CD4-positive, CD25-positive, alpha-beta regulatory T cell (primary cell): Measurements from ENCODE around the gene SRRT. TPM values are rescaled to one million over a fixed set of nuclear protein-coding genes. Genes with fewer than 3 reads are reported as not detected.

ENCODE experiments used
- ATAC-seq, 2 donors: fragments of 150-1000 bp; cut with Tn5 transposase; one replicate each; pipeline ENCODE4 v1.10.0; 2021; ENCODE audit warnings: low read depth in 2 of 2, moderate number of reproducible peaks in 2 of 2, moderate library complexity in 1 of 2
- DNase-seq, 3 donors: peaks; one replicate each; pipeline versions ENCODE4 v3.0.0 to v3.0.0-alpha.2; 2012 to 2022; ENCODE audit warnings: mixed read lengths in 1 of 3
- H3K27ac ChIP-seq: one replicate; pipeline ENCODE4 v1.7.0; 2013; ENCODE audit warnings: mild to moderate bottlenecking, low read length; ENCODE audit not compliant: insufficient read depth, poor library complexity, severe bottlenecking
- H3K27me3 ChIP-seq: one replicate; pipeline ENCODE4 v1.7.0; 2013; ENCODE audit warnings: low read length; ENCODE audit not compliant: control insufficient read depth, insufficient read depth
- H3K36me3 ChIP-seq: one replicate; pipeline ENCODE4 v1.7.0; 2013; ENCODE audit warnings: mild to moderate bottlenecking, low read length, moderate library complexity; ENCODE audit not compliant: control insufficient read depth, insufficient read depth
- H3K4me1 ChIP-seq: 2 replicates; pipeline ENCODE4 v1.7.0; 2013; ENCODE audit warnings: mild to moderate bottlenecking, low read length; ENCODE audit not compliant: insufficient read depth, control insufficient read depth, poor library complexity, severe bottlenecking
- H3K4me3 ChIP-seq: one replicate; pipeline ENCODE4 v1.7.0; 2013; ENCODE audit warnings: low read depth, mild to moderate bottlenecking, low read length, moderate library complexity
- H3K9me3 ChIP-seq, 2 experiments: 1 replicate in 1 of 2; 2 replicates in 1 of 2; pipeline ENCODE4 v1.7.0; 2013; ENCODE audit warnings: low read length in 2 of 2, mild to moderate bottlenecking in 1 of 2, moderate library complexity in 1 of 2; ENCODE audit not compliant: control insufficient read depth in 2 of 2
- H3K27ac Mint-ChIP-seq, 3 donors: one replicate each; pipeline ENCODE4 v1.8.0; 2020 to 2022; ENCODE audit warnings: mild to moderate bottlenecking in 3 of 3, mixed read lengths in 3 of 3, moderate library complexity in 2 of 3
- H3K27me3 Mint-ChIP-seq: one replicate; pipeline ENCODE4 v1.8.0; 2022; ENCODE audit warnings: mild to moderate bottlenecking, mixed read lengths
- H3K36me3 Mint-ChIP-seq: one replicate; pipeline ENCODE4 v1.8.0; 2020; ENCODE audit warnings: mixed read lengths
- H3K4me1 Mint-ChIP-seq, 4 donors: one replicate each; pipeline ENCODE4 v1.8.0; 2020 to 2022; ENCODE audit warnings: mixed read lengths in 4 of 4, mild to moderate bottlenecking in 1 of 4
- H3K4me3 Mint-ChIP-seq, 4 donors: one replicate each; pipeline ENCODE4 v1.8.0; 2020 to 2022; ENCODE audit warnings: mild to moderate bottlenecking in 4 of 4, mixed read lengths in 4 of 4, moderate library complexity in 3 of 4
- H3K9me3 Mint-ChIP-seq, 7 donors: one replicate each; pipeline ENCODE4 v1.8.0; 2020 to 2022; ENCODE audit warnings: mixed read lengths in 7 of 7, mild to moderate bottlenecking in 3 of 7, moderate library complexity in 2 of 7
- polyA plus RNA-seq, 4 donors: library from polyadenylated mRNA; unstranded; fragments of 300-500 nt; fragmentation: Illumina TruSeq; gene quantifications; one replicate each; pipeline ENCODE4 v1.2.3, GENCODE V29; 2021
- total RNA-seq: library from RNA; stranded (reverse); gene quantifications from one replicate; pipeline ENCODE4 v1.2.3, GENCODE V29; 2022

SRRT gene
- total and polyA plus RNA-seq, 5 donors from 2014 or later, result 31.9 to 234 (median 38.5) TPM

- H3K9me3 Mint-ChIP-seq, result peaks cover 0 to 2% (median 0%) of the 10 kb centered on the region in 7 donors
- no peak overlapping the region for H3K4me3 ChIP-seq
- H3K4me3 Mint-ChIP-seq, result peak overlapping the region in 2 of 4 donors; percentile 18 to 83
- no peak for ATAC-seq
- H3K27ac ChIP-seq, result no peak overlapping the region
- H3K36me3 ChIP-seq, result peaks cover 61% of the 10 kb centered on the region
- H3K36me3 Mint-ChIP-seq, result peaks cover 59% of the 10 kb centered on the region
- H3K9me3 ChIP-seq, result no peaks in the 10 kb centered on the region
- H3K4me1 Mint-ChIP-seq, result peaks cover 0 to 50% (median 29%) of the 10 kb centered on the region in 4 donors
- peaks cover 10% of the 10 kb centered on the region for H3K27me3 Mint-ChIP-seq
- H3K27me3 ChIP-seq, result no peaks in the 10 kb centered on the region
- DNase-seq, result no peak
- peak overlapping the region in 2 of 3 donors; percentile 7 to 67 for H3K27ac Mint-ChIP-seq
- peaks cover 29% of the 10 kb centered on the region for H3K4me1 ChIP-seq
These were observed 10.7 kb downstream of the SRRT start for GRCh38 chr7:100885440-100886141.

- peaks cover 0 to 52% (median 28%) of the 10 kb centered on the region in 4 donors for H3K4me1 Mint-ChIP-seq
- ATAC-seq, result no peak
- no peak for DNase-seq
- H3K4me3 Mint-ChIP-seq, result peak overlapping the region; percentile 21 to 87 (median 67)
- Histone ChIP-seq H3K36me3 (peaks cover 58% of the 10 kb centered on the region), H3K4me1 (peaks cover 36% of the 10 kb centered on the region), H3K4me3 (no peak overlapping the region), H3K9me3 (no peaks in the 10 kb centered on the region), H3K27ac (peak overlapping the region; percentile 78), H3K27me3 (no peaks in the 10 kb centered on the region)
- peak overlapping the region in 1 of 3 donors; percentile 67 for H3K27ac Mint-ChIP-seq
- H3K36me3 Mint-ChIP-seq, result peaks cover 57% of the 10 kb centered on the region
- H3K27me3 Mint-ChIP-seq, result peaks cover 14% of the 10 kb centered on the region
- H3K9me3 Mint-ChIP-seq, result peaks cover 0 to 2% (median 0%) of the 10 kb centered on the region in 7 donors
These were observed 11.4 kb downstream of the SRRT start for GRCh38 chr7:100886142-100886935.

- Histone ChIP-seq H3K9me3 (no peaks in the 10 kb centered on the region), H3K27ac (peak overlapping the region; percentile 78), H3K27me3 (no peaks in the 10 kb centered on the region), H3K4me3 (peak overlapping the region; percentile 48), H3K36me3 (peaks cover 51% of the 10 kb centered on the region), H3K4me1 (peaks cover 36% of the 10 kb centered on the region)
- Mint-ChIP-seq H3K9me3 (peaks cover 0 to 2% (median 0%) of the 10 kb centered on the region in 7 donors), H3K4me1 (peaks cover 0 to 55% (median 32%) of the 10 kb centered on the region in 4 donors), H3K27me3 (peaks cover 21% of the 10 kb centered on the region), H3K27ac (peak overlapping the region; percentile 96 to 97 (median 96)), H3K4me3 (peak overlapping the region; percentile 86 to 92 (median 88)), H3K36me3 (peaks cover 56% of the 10 kb centered on the region)
- DNase-seq (no peak), ATAC-seq (no peak)
These were observed 12.1 kb downstream of the SRRT start for GRCh38 chr7:100886936-100887515.

GRCh38 chr7:100887516-100888290, 12.8 kb downstream of the SRRT start:
- Histone ChIP-seq H3K27me3 (no peaks in the 10 kb centered on the region), H3K4me1 (peaks cover 36% of the 10 kb centered on the region), H3K27ac (peak overlapping the region; percentile 78), H3K9me3 (no peaks in the 10 kb centered on the region), H3K36me3 (peaks cover 45% of the 10 kb centered on the region), H3K4me3 (peak overlapping the region; percentile 48)
- Mint-ChIP-seq H3K9me3 (peaks cover 0 to 2% (median 0%) of the 10 kb centered on the region in 7 donors), H3K27ac (peak overlapping the region; percentile 96 to 97 (median 96)), H3K36me3 (peaks cover 51% of the 10 kb centered on the region), H3K4me3 (peak overlapping the region; percentile 86 to 92 (median 88)), H3K27me3 (peaks cover 28% of the 10 kb centered on the region), H3K4me1 (peaks cover 0 to 56% (median 32%) of the 10 kb centered on the region in 4 donors)
- DNase-seq (peak; percentile 49 to 84 (median 63)), ATAC-seq (peak; percentile 24 to 37)

GRCh38 chr7:100888291-100888987, 13.5 kb downstream of the SRRT start:
- DNase-seq (no peak), ATAC-seq (no peak)
- H3K4me1 ChIP-seq, result peaks cover 36% of the 10 kb centered on the region

GRCh38 chr7:100888988-100889750, 14.3 kb downstream of the SRRT start, which contains the start of gene UFSP1:
UFSP1 (minus strand) TSS chr7:100889715; CDS start chr7:100889271, 444 bp downstream.
- peak within 1 kb of the TSS; percentile 41 for H3K4me3 ChIP-seq
- ATAC-seq (no peak), DNase-seq (no peak)
- peaks cover under 1% of the 10 kb centered on the region for H3K27me3 ChIP-seq
- peak within 1 kb of the TSS; percentile 74 for H3K27ac ChIP-seq
- no peaks in the 10 kb centered on the region for H3K9me3 ChIP-seq
- Mint-ChIP-seq H3K27ac (peak within 1 kb of the TSS; percentile 96 to 97 (median 96)), H3K9me3 (peaks cover 0 to 2% (median 0%) of the 10 kb centered on the region in 7 donors), H3K36me3 (peaks cover 37% of the 10 kb centered on the region), H3K4me1 (peaks cover 0 to 54% (median 31%) of the 10 kb centered on the region in 4 donors), H3K4me3 (peak within 1 kb of the TSS; percentile 86 to 94 (median 90)), H3K27me3 (peaks cover 37% of the 10 kb centered on the region)
- H3K36me3 ChIP-seq, result peaks cover 31% of the 10 kb centered on the region
- H3K4me1 ChIP-seq, result peaks cover 36% of the 10 kb centered on the region

More at GRCh38 chr7:100888291-100888987, 13.5 kb downstream of the SRRT start:
- no peaks in the 10 kb centered on the region for H3K9me3 ChIP-seq
- H3K27me3 Mint-ChIP-seq, result peaks cover 32% of the 10 kb centered on the region
- no peaks in the 10 kb centered on the region for H3K27me3 ChIP-seq
- peak overlapping the region; percentile 31 for H3K4me3 ChIP-seq
- peaks cover 0 to 2% (median 0%) of the 10 kb centered on the region in 7 donors for H3K9me3 Mint-ChIP-seq
- H3K27ac Mint-ChIP-seq, result peak overlapping the region; percentile 96 to 97 (median 96)
- peaks cover 38% of the 10 kb centered on the region for H3K36me3 ChIP-seq
- peaks cover 0 to 54% (median 31%) of the 10 kb centered on the region in 4 donors for H3K4me1 Mint-ChIP-seq
- peaks cover 45% of the 10 kb centered on the region for H3K36me3 Mint-ChIP-seq
- H3K4me3 Mint-ChIP-seq, result peak overlapping the region; percentile 86 to 92 (median 88)
- peak overlapping the region; percentile 78 for H3K27ac ChIP-seq
